Mesothelial cell of epicardium (in vitro differentiated cells): ENCODE results near the gene CAMTA1. TPM values are rescaled to one million over a fixed set of nuclear protein-coding genes. Genes with fewer than 3 reads are reported as not detected.
"Not testable (repeated sequence)": the region's sequence is repeated elsewhere in the genome, so short reads cannot be mapped to it uniquely, and the experiment has no call there.

Source experiments
- DNase-seq, 2 experiments: peaks; one replicate each; pipeline ENCODE4 v3.0.0; 2021; ENCODE audit warnings: low spot score in 2 of 2; ENCODE audit not compliant: unreplicated experiment in 2 of 2
- H3K27ac Mint-ChIP-seq: 2 replicates; pipeline ENCODE4 v1.8.0; 2021; ENCODE audit warnings: mixed read lengths
- H3K27me3 Mint-ChIP-seq: 2 replicates; pipeline ENCODE4 v1.8.0; 2021; ENCODE audit warnings: low read depth, mixed read lengths
- H3K36me3 Mint-ChIP-seq: 2 replicates; pipeline ENCODE4 v1.8.0; 2021; ENCODE audit warnings: mixed read lengths
- H3K4me1 Mint-ChIP-seq: 2 replicates; pipeline ENCODE4 v1.8.0; 2021; ENCODE audit warnings: mixed read lengths
- H3K4me3 Mint-ChIP-seq: 2 replicates; pipeline ENCODE4 v1.8.0; 2021; ENCODE audit warnings: mild to moderate bottlenecking, moderate library complexity, mixed read lengths
- H3K9me3 Mint-ChIP-seq: 2 replicates; pipeline ENCODE4 v1.8.0; 2021; ENCODE audit warnings: mixed read lengths
- CTCF ChIP-seq: fragments of 200-600 bp; sonication (generic); IDR thresholded peaks from one replicate; pipeline ENCODE4 v1.5.0; 2021; ENCODE audit warnings: antibody characterized with exemption; ENCODE audit not compliant: unreplicated experiment
- total RNA-seq: library from RNA; stranded (reverse); gene quantifications from 3 replicates; pipeline ENCODE4 v1.2.1, GENCODE V29; 2021

CAMTA1 gene
- total RNA-seq, 1 donor from 2014 or later: 70.4 TPM

- TF ChIP-seq CTCF: no peak
- Mint-ChIP-seq H3K27ac (no peak overlapping the region), H3K27me3 (no peaks in the 10 kb centered on the region), H3K9me3 (no peaks in the 10 kb centered on the region), H3K4me3 (no peak overlapping the region), H3K4me1 (peaks cover 21% of the 10 kb centered on the region), H3K36me3 (no peaks in the 10 kb centered on the region)
- peak in 1 of 2 experiments; percentile 7 for DNase-seq
Measured at GRCh38 chr1:7380712-7381111, 595.5 kb downstream of the CAMTA1 start.

- not testable (repeated sequence) for H3K9me3 Mint-ChIP-seq, H3K27me3 Mint-ChIP-seq, H3K36me3 Mint-ChIP-seq, H3K4me3 Mint-ChIP-seq, H3K27ac Mint-ChIP-seq
- peak in 1 of 2 experiments; percentile 11 for DNase-seq
- peaks cover 30% of the 10 kb centered on the region for H3K4me1 Mint-ChIP-seq
Measured at GRCh38 chr1:7381729-7382128, 596.5 kb downstream of the CAMTA1 start.

GRCh38 chr1:7382971-7383370, 597.7 kb downstream of the CAMTA1 start:
- no peaks in the 10 kb centered on the region for H3K36me3 Mint-ChIP-seq
- no peak overlapping the region for H3K4me3 Mint-ChIP-seq
- no peak for DNase-seq
- H3K27me3 Mint-ChIP-seq: no peaks in the 10 kb centered on the region
- TF ChIP-seq CTCF: no peak
- H3K4me1 Mint-ChIP-seq: peaks cover 41% of the 10 kb centered on the region
- H3K9me3 Mint-ChIP-seq: no peaks in the 10 kb centered on the region
- no peak overlapping the region for H3K27ac Mint-ChIP-seq

GRCh38 chr1:7383671-7384520, 598.6 kb downstream of the CAMTA1 start:
- DNase-seq: peak in 1 of 2 experiments; percentile 33
- no peak overlapping the region for H3K27ac Mint-ChIP-seq
- no peak overlapping the region for H3K4me3 Mint-ChIP-seq
- H3K36me3 Mint-ChIP-seq: no peaks in the 10 kb centered on the region
- no peaks in the 10 kb centered on the region for H3K9me3 Mint-ChIP-seq
- H3K4me1 Mint-ChIP-seq: peaks cover 46% of the 10 kb centered on the region
- H3K27me3 Mint-ChIP-seq: no peaks in the 10 kb centered on the region
- TF ChIP-seq CTCF: no peak

GRCh38 chr1:7384679-7385078, 599.4 kb downstream of the CAMTA1 start:
- no peak overlapping the region for H3K27ac Mint-ChIP-seq
- no peak overlapping the region for H3K4me3 Mint-ChIP-seq
- peaks cover 46% of the 10 kb centered on the region for H3K4me1 Mint-ChIP-seq
- H3K36me3 Mint-ChIP-seq: no peaks in the 10 kb centered on the region
- no peaks in the 10 kb centered on the region for H3K9me3 Mint-ChIP-seq
- no peaks in the 10 kb centered on the region for H3K27me3 Mint-ChIP-seq
- DNase-seq: peak in 1 of 2 experiments; percentile 29
- no peak for TF ChIP-seq CTCF

GRCh38 chr1:7385471-7386225, 600.4 kb downstream of the CAMTA1 start:
- Mint-ChIP-seq H3K4me1 (peaks cover 54% of the 10 kb centered on the region), H3K4me3 (no peak overlapping the region), H3K9me3 (no peaks in the 10 kb centered on the region), H3K36me3 (no peaks in the 10 kb centered on the region), H3K27ac (no peak overlapping the region), H3K27me3 (no peaks in the 10 kb centered on the region)
- DNase-seq: peak in 1 of 2 experiments; percentile 34
- TF ChIP-seq CTCF: no peak
